Astrocyte (in vitro differentiated cells and primary cell): ENCODE results near the gene SHROOM3.

Experiments
- EZH2 ChIP-seq: IDR thresholded peaks from 2 replicates; pipeline ENCODE4 v1.6.1; 2012; ENCODE audit warnings: mild to moderate bottlenecking, low read length, inconsistent platforms; ENCODE audit not compliant: insufficient read depth
- TF ChIP-seq, protein P1 (sequence below): IDR thresholded peaks from 2 replicates; pipeline ENCODE4 v1.5.1; 2011; ENCODE audit warnings: low read depth, mild to moderate bottlenecking, inconsistent platforms, low read length, moderate library complexity; ENCODE audit not compliant: insufficient read depth

- TF ChIP-seq, protein P1, sequence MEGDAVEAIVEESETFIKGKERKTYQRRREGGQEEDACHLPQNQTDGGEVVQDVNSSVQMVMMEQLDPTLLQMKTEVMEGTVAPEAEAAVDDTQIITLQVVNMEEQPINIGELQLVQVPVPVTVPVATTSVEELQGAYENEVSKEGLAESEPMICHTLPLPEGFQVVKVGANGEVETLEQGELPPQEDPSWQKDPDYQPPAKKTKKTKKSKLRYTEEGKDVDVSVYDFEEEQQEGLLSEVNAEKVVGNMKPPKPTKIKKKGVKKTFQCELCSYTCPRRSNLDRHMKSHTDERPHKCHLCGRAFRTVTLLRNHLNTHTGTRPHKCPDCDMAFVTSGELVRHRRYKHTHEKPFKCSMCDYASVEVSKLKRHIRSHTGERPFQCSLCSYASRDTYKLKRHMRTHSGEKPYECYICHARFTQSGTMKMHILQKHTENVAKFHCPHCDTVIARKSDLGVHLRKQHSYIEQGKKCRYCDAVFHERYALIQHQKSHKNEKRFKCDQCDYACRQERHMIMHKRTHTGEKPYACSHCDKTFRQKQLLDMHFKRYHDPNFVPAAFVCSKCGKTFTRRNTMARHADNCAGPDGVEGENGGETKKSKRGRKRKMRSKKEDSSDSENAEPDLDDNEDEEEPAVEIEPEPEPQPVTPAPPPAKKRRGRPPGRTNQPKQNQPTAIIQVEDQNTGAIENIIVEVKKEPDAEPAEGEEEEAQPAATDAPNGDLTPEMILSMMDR = no peak
- no peak for TF ChIP-seq EZH2
Measured at GRCh38 chr4:76799140-76799539, 364.1 kb downstream of the SHROOM3 start.
